GM12878 (cell line): ENCODE data around the gene SMPD1. TPM values are rescaled to one million over a fixed set of nuclear protein-coding genes. Genes with fewer than 3 reads are reported as not detected.

Experiments used
- ATF7 ChIP-seq: fragments of 450-650 bp; IDR thresholded peaks from 2 replicates; pipeline ENCODE4 v1.6.1; 2016; ENCODE audit warnings: low read depth, mild to moderate bottlenecking
- CREB1 ChIP-seq: IDR thresholded peaks from 2 replicates; pipeline ENCODE4 v1.6.1; 2012; ENCODE audit warnings: low read depth, mild to moderate bottlenecking, inconsistent platforms
- JUNB ChIP-seq: IDR thresholded peaks from 2 replicates; pipeline ENCODE4 v1.6.1; 2016; ENCODE audit warnings: antibody characterized with exemption, mild to moderate bottlenecking
- KLF5 ChIP-seq: fragments of 450-650 bp; IDR thresholded peaks from 2 replicates; pipeline ENCODE4 v1.6.1; 2014; ENCODE audit warnings: mild to moderate bottlenecking; ENCODE audit not compliant: partially characterized antibody
- polyA plus RNA-seq, 11 experiments: library from polyadenylated mRNA; depleted of rRNA in 4 of 11; unstranded in 6 of 11; stranded (reverse) in 5 of 11; fragments of >200 nt; fragmentation: Nextera tagmentation in 4 of 11; fragmentation: Illumina TruSeq in 1 of 11; extraction: Ambion mirVana in 4 of 11; extraction: Trizol in 1 of 11; gene quantifications; 1 replicate in 1 of 11; 2 replicates in 10 of 11; pipeline versions ENCODE4 v1.2.1 to v1.2.3, GENCODE V29; 2011 to 2016; ENCODE audit warnings: inconsistent platforms in 2 of 11, missing spikeins in 2 of 11, low read depth in 1 of 11
- total RNA-seq, 4 experiments: library from RNA; depleted of rRNA in 3 of 4; stranded (reverse); fragments of >200 nt in 3 of 4; fragmentation: Illumina TruSeq in 1 of 4; extraction: Trizol in 1 of 4; gene quantifications; 2 replicates each; pipeline versions ENCODE4 v1.2.1 to v1.2.3, GENCODE V29; 2013 to 2021
- TF ChIP-seq, protein P1 (sequence below): IDR thresholded peaks from 2 replicates; pipeline ENCODE4 v1.6.1; 2012; ENCODE audit warnings: improper control_type of control experiment, low read depth, low read length; ENCODE audit not compliant: insufficient replicate concordance
- TF ChIP-seq, protein P2 (sequence below): fragments of 450-650 bp; formaldehyde crosslinking; IDR thresholded peaks from 2 replicates; pipeline ENCODE4 v1.4.0; 2020; ENCODE audit warnings: mild to moderate bottlenecking, moderate library complexity

Gene SMPD1
- total and polyA plus RNA-seq, 10 of the 15 experiments (the other 5 are each of a cell fraction or from before 2014, with no cell fraction given) = 1.4 to 13.7 (median 6.2) TPM

DNA sequence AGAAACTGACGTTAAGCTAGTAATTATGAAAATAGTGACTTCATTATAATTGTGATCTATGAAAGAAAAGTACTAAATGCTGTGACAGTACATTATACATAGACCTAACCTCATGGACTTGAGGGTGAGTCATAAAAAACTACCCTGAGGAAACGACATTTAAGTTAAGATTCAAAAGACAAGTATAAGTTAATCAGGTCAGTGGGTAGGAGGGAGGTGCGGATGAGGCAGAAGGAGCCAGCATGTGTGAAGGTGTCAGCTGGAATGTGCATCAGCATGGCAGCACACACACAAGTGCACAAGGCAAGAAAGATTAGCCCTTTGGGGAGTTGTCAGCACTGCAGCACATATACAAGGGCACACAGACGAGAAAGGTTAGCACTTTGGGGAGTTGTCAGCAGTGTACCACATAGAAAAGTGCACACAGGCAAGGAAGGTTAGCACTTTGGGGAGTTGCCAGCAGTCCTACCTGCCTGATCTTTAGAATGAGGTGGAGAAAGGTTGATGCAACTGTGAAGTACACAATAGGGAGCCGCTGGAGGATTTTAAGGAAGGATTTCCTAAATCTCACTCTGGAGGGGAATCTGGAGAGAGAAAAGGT, 38.4 kb upstream of the SMPD1 start (continued):
- TF ChIP-seq, protein P1, sequence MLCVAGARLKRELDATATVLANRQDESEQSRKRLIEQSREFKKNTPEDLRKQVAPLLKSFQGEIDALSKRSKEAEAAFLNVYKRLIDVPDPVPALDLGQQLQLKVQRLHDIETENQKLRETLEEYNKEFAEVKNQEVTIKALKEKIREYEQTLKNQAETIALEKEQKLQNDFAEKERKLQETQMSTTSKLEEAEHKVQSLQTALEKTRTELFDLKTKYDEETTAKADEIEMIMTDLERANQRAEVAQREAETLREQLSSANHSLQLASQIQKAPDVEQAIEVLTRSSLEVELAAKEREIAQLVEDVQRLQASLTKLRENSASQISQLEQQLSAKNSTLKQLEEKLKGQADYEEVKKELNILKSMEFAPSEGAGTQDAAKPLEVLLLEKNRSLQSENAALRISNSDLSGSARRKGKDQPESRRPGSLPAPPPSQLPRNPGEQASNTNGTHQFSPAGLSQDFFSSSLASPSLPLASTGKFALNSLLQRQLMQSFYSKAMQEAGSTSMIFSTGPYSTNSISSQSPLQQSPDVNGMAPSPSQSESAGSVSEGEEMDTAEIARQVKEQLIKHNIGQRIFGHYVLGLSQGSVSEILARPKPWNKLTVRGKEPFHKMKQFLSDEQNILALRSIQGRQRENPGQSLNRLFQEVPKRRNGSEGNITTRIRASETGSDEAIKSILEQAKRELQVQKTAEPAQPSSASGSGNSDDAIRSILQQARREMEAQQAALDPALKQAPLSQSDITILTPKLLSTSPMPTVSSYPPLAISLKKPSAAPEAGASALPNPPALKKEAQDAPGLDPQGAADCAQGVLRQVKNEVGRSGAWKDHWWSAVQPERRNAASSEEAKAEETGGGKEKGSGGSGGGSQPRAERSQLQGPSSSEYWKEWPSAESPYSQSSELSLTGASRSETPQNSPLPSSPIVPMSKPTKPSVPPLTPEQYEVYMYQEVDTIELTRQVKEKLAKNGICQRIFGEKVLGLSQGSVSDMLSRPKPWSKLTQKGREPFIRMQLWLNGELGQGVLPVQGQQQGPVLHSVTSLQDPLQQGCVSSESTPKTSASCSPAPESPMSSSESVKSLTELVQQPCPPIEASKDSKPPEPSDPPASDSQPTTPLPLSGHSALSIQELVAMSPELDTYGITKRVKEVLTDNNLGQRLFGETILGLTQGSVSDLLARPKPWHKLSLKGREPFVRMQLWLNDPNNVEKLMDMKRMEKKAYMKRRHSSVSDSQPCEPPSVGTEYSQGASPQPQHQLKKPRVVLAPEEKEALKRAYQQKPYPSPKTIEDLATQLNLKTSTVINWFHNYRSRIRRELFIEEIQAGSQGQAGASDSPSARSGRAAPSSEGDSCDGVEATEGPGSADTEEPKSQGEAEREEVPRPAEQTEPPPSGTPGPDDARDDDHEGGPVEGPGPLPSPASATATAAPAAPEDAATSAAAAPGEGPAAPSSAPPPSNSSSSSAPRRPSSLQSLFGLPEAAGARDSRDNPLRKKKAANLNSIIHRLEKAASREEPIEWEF = no peak
- TF ChIP-seq CREB1 (peak; percentile 29; the same call in 1 of the 2 replicates), JUNB (peak; percentile 53), ATF7 (0 out of 2 replicates have a peak, but pooled peaks have one; percentile 11), KLF5 (no peak)
- TF ChIP-seq, protein P2, sequence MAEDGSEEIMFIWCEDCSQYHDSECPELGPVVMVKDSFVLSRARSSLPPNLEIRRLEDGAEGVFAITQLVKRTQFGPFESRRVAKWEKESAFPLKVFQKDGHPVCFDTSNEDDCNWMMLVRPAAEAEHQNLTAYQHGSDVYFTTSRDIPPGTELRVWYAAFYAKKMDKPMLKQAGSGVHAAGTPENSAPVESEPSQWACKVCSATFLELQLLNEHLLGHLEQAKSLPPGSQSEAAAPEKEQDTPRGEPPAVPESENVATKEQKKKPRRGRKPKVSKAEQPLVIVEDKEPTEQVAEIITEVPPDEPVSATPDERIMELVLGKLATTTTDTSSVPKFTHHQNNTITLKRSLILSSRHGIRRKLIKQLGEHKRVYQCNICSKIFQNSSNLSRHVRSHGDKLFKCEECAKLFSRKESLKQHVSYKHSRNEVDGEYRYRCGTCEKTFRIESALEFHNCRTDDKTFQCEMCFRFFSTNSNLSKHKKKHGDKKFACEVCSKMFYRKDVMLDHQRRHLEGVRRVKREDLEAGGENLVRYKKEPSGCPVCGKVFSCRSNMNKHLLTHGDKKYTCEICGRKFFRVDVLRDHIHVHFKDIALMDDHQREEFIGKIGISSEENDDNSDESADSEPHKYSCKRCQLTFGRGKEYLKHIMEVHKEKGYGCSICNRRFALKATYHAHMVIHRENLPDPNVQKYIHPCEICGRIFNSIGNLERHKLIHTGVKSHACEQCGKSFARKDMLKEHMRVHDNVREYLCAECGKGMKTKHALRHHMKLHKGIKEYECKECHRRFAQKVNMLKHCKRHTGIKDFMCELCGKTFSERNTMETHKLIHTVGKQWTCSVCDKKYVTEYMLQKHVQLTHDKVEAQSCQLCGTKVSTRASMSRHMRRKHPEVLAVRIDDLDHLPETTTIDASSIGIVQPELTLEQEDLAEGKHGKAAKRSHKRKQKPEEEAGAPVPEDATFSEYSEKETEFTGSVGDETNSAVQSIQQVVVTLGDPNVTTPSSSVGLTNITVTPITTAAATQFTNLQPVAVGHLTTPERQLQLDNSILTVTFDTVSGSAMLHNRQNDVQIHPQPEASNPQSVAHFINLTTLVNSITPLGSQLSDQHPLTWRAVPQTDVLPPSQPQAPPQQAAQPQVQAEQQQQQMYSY (CRISPR knock-in tag) = no peak
- TF ChIP-seq, all 136 proteins: peak for 3
